Measurements from ENCODE around the gene MDP1.

DNA sequence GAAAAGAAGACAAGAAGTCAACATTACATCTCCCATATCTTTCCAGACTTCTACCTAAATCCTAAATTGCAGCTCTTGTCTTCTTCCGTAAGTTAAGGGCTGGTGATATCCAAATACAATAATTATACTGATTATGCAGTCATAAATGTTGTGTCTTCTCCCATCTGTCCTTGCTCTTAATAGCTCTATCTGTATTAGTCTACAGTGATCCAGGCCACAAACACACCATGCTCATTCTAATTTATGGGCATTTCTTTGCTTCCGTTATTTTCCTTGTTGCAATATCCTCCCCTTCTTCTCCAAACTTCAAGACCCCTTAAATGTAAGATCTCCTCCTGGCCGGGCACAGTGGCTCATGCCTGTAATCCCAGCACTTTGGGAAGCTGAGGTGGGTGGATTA is 3.7 kb upstream of the MDP1 start:
- TF ChIP-seq, protein P1, sequence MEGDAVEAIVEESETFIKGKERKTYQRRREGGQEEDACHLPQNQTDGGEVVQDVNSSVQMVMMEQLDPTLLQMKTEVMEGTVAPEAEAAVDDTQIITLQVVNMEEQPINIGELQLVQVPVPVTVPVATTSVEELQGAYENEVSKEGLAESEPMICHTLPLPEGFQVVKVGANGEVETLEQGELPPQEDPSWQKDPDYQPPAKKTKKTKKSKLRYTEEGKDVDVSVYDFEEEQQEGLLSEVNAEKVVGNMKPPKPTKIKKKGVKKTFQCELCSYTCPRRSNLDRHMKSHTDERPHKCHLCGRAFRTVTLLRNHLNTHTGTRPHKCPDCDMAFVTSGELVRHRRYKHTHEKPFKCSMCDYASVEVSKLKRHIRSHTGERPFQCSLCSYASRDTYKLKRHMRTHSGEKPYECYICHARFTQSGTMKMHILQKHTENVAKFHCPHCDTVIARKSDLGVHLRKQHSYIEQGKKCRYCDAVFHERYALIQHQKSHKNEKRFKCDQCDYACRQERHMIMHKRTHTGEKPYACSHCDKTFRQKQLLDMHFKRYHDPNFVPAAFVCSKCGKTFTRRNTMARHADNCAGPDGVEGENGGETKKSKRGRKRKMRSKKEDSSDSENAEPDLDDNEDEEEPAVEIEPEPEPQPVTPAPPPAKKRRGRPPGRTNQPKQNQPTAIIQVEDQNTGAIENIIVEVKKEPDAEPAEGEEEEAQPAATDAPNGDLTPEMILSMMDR (IDR thresholded peaks at IDR 0.05): no peak
- no peak for TF ChIP-seq POLR2A (IDR thresholded peaks at IDR 0.05)

Measured in esophagus squamous epithelium (tissue), 4 donors.